H9 (cell line): ENCODE measurements around the gene TRMT2A. TPM values are rescaled to one million over a fixed set of nuclear protein-coding genes. Genes with fewer than 3 reads are reported as not detected.

Source experiments
- DNase-seq: peaks from one replicate; pipeline ENCODE4 v3.0.0-alpha.2; 2017
- H2AFZ ChIP-seq: one replicate; pipeline ENCODE4 v1.6.1; 2013; ENCODE audit warnings: mild to moderate bottlenecking, low read length, control low read depth, moderate library complexity
- H2AK5ac ChIP-seq: 2 replicates; pipeline ENCODE4 v1.6.1; 2013; ENCODE audit warnings: low read length, control low read depth, mixed read lengths; ENCODE audit not compliant: insufficient read length
- H2BK120ac ChIP-seq: one replicate; pipeline ENCODE4 v1.6.1; 2013; ENCODE audit warnings: low read depth, mild to moderate bottlenecking, low read length, control low read depth, inconsistent platforms; ENCODE audit not compliant: poor library complexity, severe bottlenecking
- H2BK12ac ChIP-seq: 2 replicates; pipeline ENCODE4 v1.6.1; 2013; ENCODE audit warnings: low read length, control low read depth, mixed read lengths, low read depth; ENCODE audit not compliant: insufficient read length
- H2BK15ac ChIP-seq: 2 replicates; pipeline ENCODE4 v1.6.1; 2013; ENCODE audit warnings: low read depth, low read length, control low read depth
- H2BK20ac ChIP-seq: one replicate; pipeline ENCODE4 v1.6.1; 2013; ENCODE audit warnings: low read depth, mild to moderate bottlenecking, low read length, control low read depth, inconsistent platforms; ENCODE audit not compliant: poor library complexity, severe bottlenecking
- H2BK5ac ChIP-seq: 2 replicates; pipeline ENCODE4 v1.6.1; 2013; ENCODE audit warnings: low read length, control low read depth, mixed read lengths; ENCODE audit not compliant: insufficient read length
- H3K14ac ChIP-seq: 2 replicates; pipeline ENCODE4 v1.6.1; 2013; ENCODE audit warnings: low read length, control low read depth; ENCODE audit not compliant: insufficient read depth
- H3K18ac ChIP-seq: 2 replicates; pipeline ENCODE4 v1.6.1; 2013; ENCODE audit warnings: low read depth, mild to moderate bottlenecking, mixed read lengths, low read length, control low read depth; ENCODE audit not compliant: insufficient read length
- H3K23ac ChIP-seq: 2 replicates; pipeline ENCODE4 v1.6.1; 2013; ENCODE audit warnings: low read length, control low read depth, mixed read lengths, low read depth; ENCODE audit not compliant: insufficient read length
- H3K23me2 ChIP-seq: 2 replicates; pipeline ENCODE4 v1.6.1; 2013; ENCODE audit warnings: low read depth, mild to moderate bottlenecking, mixed read lengths, low read length, control low read depth; ENCODE audit not compliant: insufficient read length, poor library complexity, severe bottlenecking
- H3K27ac ChIP-seq: 2 replicates; pipeline ENCODE4 v1.5.1; 2013; ENCODE audit warnings: low read length, control low read depth, mixed read lengths, low read depth; ENCODE audit not compliant: insufficient read length
- H3K27me3 ChIP-seq: 2 replicates; pipeline ENCODE4 v1.6.1; 2013; ENCODE audit warnings: low read length, control low read depth, inconsistent platforms; ENCODE audit not compliant: insufficient read depth
- H3K4ac ChIP-seq: 2 replicates; pipeline ENCODE4 v1.6.1; 2013; ENCODE audit warnings: low read depth, mild to moderate bottlenecking, control low read depth, inconsistent platforms, low read length, moderate library complexity
- H3K4me1 ChIP-seq: 2 replicates; pipeline ENCODE4 v1.6.1; 2013; ENCODE audit warnings: low read length, control low read depth, inconsistent platforms; ENCODE audit not compliant: insufficient read depth
- H3K4me2 ChIP-seq: 2 replicates; pipeline ENCODE4 v1.6.1; 2013; ENCODE audit warnings: low read length, control low read depth, mixed read lengths; ENCODE audit not compliant: insufficient read length, insufficient read depth
- H3K56ac ChIP-seq: 2 replicates; pipeline ENCODE4 v1.6.1; 2013; ENCODE audit warnings: low read depth, mild to moderate bottlenecking, mixed read lengths, low read length, control low read depth; ENCODE audit not compliant: insufficient read length
- H3K79me1 ChIP-seq: 2 replicates; pipeline ENCODE4 v1.6.1; 2013; ENCODE audit warnings: low read depth, mild to moderate bottlenecking, moderate library complexity, low read length, control low read depth, inconsistent platforms; ENCODE audit not compliant: insufficient read depth, poor library complexity, severe bottlenecking
- H3K79me2 ChIP-seq: 2 replicates; pipeline ENCODE4 v1.6.1; 2013; ENCODE audit warnings: low read length, control low read depth, inconsistent platforms; ENCODE audit not compliant: insufficient read depth
- H3K9ac ChIP-seq: 2 replicates; pipeline ENCODE4 v1.6.1; 2013; ENCODE audit warnings: low read length, control low read depth, mixed read lengths; ENCODE audit not compliant: insufficient read length; ENCODE audit errors: extremely low read depth
- H3K9me3 ChIP-seq: one replicate; pipeline ENCODE4 v1.6.1; 2013; ENCODE audit warnings: low read depth, low read length, inconsistent platforms; ENCODE audit not compliant: control insufficient read depth
- H3T11ph ChIP-seq: one replicate; pipeline ENCODE4 v1.6.1; 2013; ENCODE audit warnings: mild to moderate bottlenecking, low read length, control low read depth, inconsistent platforms
- H4K20me1 ChIP-seq: one replicate; pipeline ENCODE4 v1.6.1; 2013; ENCODE audit not compliant: control insufficient read depth, insufficient read length, insufficient read depth
- H4K5ac ChIP-seq: 2 replicates; pipeline ENCODE4 v1.6.1; 2013; ENCODE audit warnings: low read depth, mild to moderate bottlenecking, mixed read lengths, low read length, control low read depth; ENCODE audit not compliant: insufficient read length
- H4K8ac ChIP-seq: replicated peaks from 2 replicates; pipeline ENCODE4 v1.6.1; 2013; ENCODE audit warnings: low read length, control low read depth, mixed read lengths, low read depth; ENCODE audit not compliant: insufficient read length
- H4K91ac ChIP-seq: 2 replicates; pipeline ENCODE4 v1.6.1; 2013; ENCODE audit warnings: low read depth, mild to moderate bottlenecking, moderate library complexity, mixed read lengths, low read length, control low read depth; ENCODE audit not compliant: insufficient read length
- H3K27ac Mint-ChIP-seq, 3 experiments: 2 replicates in 2 of 3; 3 replicates in 1 of 3; pipeline ENCODE4 v1.8.0; 2020 to 2021; ENCODE audit warnings: mixed read lengths in 3 of 3, mild to moderate bottlenecking in 1 of 3, moderate library complexity in 1 of 3
- H3K27me3 Mint-ChIP-seq: 2 replicates; pipeline ENCODE4 v1.8.0; 2021; ENCODE audit warnings: low read depth, mild to moderate bottlenecking, moderate library complexity, mixed read lengths
- H3K36me3 Mint-ChIP-seq, 3 experiments: 2 replicates in 2 of 3; 3 replicates in 1 of 3; pipeline ENCODE4 v1.8.0; 2020 to 2021; ENCODE audit warnings: low read depth in 3 of 3, mixed read lengths in 3 of 3; ENCODE audit not compliant: insufficient read depth in 1 of 3
- H3K4me1 Mint-ChIP-seq, 2 experiments: 2 replicates each; pipeline ENCODE4 v1.8.0; 2020; ENCODE audit warnings: mixed read lengths in 2 of 2
- H3K4me3 Mint-ChIP-seq, 2 experiments: 2 replicates in 1 of 2; 3 replicates in 1 of 2; pipeline ENCODE4 v1.8.0; 2020 to 2021; ENCODE audit warnings: mild to moderate bottlenecking in 2 of 2, mixed read lengths in 2 of 2, moderate library complexity in 1 of 2
- H3K9me3 Mint-ChIP-seq, 2 experiments: 2 replicates in 1 of 2; 3 replicates in 1 of 2; pipeline ENCODE4 v1.8.0; 2020; ENCODE audit warnings: mild to moderate bottlenecking in 2 of 2, mixed read lengths in 2 of 2, moderate library complexity in 1 of 2
- WGBS: extraction: QIAGEN DNeasy Blood & Tissue Kit; methylation state at CpG from one replicate; pipeline ENCODE4 v1.1.7; 2013; ENCODE audit warnings: missing lambda C conversion rate, low lambda C conversion rate, mixed read lengths; ENCODE audit not compliant: insufficient read length; ENCODE audit errors: extremely low coverage; 5-methylcytosine and 5-hydroxymethylcytosine counted together
- total RNA-seq: library from RNA; stranded (reverse); gene quantifications from 2 replicates; pipeline ENCODE4 v1.2.1, GENCODE V29; 2021
- TF ChIP-seq, protein P1 (sequence below): fragments of 200-600 bp; sonication (generic); conservative IDR thresholded peaks from 3 replicates; pipeline ENCODE4 v1.8.0; 2021; ENCODE audit warnings: antibody characterized with exemption, mild to moderate bottlenecking

TRMT2A gene
- total RNA-seq, 1 experiment from 2014 or later = 58.2 TPM

DNA sequence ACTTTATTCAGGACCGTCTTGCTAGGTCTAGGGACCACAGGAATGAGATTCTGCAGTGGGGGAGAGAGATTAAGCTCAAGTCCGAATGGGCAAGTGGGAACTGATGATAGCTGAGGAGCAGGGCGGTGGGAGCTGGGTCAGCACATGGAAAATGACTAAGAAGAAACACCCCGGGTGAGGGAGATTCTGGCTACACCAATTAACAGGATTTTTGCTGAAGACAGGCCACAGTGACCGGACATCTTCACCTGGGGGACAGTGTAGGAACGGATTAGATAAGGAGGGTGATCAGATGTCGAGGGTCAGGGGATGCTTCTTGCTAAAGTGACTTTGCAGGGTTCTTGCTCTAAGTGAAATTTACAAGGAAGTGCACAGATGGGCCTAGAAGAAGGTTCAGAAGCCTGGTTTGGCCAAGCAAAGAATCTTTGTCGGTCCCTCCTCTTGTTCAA, 45.5 kb downstream of the TRMT2A start:
- Histone ChIP-seq H3K23ac (no peak overlapping the region), H2BK12ac (no peak overlapping the region), H3K14ac (no peak overlapping the region), H4K91ac (no peak overlapping the region), H3K56ac (no peak overlapping the region), H2BK120ac (no peak overlapping the region), H3K79me1 (no peaks in the 10 kb centered on the region), H3T11ph (no peak overlapping the region), H2BK20ac (no peak overlapping the region), H3K9me3 (no peaks in the 10 kb centered on the region), H2BK5ac (no peak overlapping the region), H3K18ac (no peak overlapping the region), H4K8ac (no peak overlapping the region), H3K4me1 (no peaks in the 10 kb centered on the region), H3K27ac (no peak overlapping the region), H3K23me2 (no peaks in the 10 kb centered on the region), H2BK15ac (no peak overlapping the region), H3K4me2 (no peak overlapping the region), H3K27me3 (no peaks in the 10 kb centered on the region; the same call in 1 of the 2 replicates), H4K20me1 (no peaks in the 10 kb centered on the region), H4K5ac (no peak overlapping the region), H2AK5ac (no peak overlapping the region), H3K9ac (no peak overlapping the region), H2AFZ (no peak overlapping the region), H3K4ac (no peak overlapping the region), H3K79me2 (no peaks in the 10 kb centered on the region)
- no peak overlapping the region for H3K4me3 Mint-ChIP-seq
- WGBS = no CpG with 5 or more reads among the region's 8 CpGs
- no peaks in the 10 kb centered on the region for H3K9me3 Mint-ChIP-seq
- DNase-seq = no peak
- H3K27me3 Mint-ChIP-seq = peaks cover 32% of the 10 kb centered on the region
- no peak overlapping the region for H3K27ac Mint-ChIP-seq
- no peaks in the 10 kb centered on the region for H3K36me3 Mint-ChIP-seq
- TF ChIP-seq, protein P1, sequence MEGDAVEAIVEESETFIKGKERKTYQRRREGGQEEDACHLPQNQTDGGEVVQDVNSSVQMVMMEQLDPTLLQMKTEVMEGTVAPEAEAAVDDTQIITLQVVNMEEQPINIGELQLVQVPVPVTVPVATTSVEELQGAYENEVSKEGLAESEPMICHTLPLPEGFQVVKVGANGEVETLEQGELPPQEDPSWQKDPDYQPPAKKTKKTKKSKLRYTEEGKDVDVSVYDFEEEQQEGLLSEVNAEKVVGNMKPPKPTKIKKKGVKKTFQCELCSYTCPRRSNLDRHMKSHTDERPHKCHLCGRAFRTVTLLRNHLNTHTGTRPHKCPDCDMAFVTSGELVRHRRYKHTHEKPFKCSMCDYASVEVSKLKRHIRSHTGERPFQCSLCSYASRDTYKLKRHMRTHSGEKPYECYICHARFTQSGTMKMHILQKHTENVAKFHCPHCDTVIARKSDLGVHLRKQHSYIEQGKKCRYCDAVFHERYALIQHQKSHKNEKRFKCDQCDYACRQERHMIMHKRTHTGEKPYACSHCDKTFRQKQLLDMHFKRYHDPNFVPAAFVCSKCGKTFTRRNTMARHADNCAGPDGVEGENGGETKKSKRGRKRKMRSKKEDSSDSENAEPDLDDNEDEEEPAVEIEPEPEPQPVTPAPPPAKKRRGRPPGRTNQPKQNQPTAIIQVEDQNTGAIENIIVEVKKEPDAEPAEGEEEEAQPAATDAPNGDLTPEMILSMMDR = no peak
- peaks cover 0 to under 1% of the 10 kb centered on the region in 2 experiments; a peak in 2 of 4 replicates for H3K4me1 Mint-ChIP-seq
